Right lobe of liver (tissue), 6 donors: ENCODE results near the gene HRAS. TPM values are rescaled to one million over a fixed set of nuclear protein-coding genes. Genes with fewer than 3 reads are reported as not detected.
"Not testable (repeated sequence)": the region's sequence is repeated elsewhere in the genome, so short reads cannot be mapped to it uniquely, and the experiment has no call there.

Experiments
- ATAC-seq, 4 donors: fragments of 200-7000 bp; cut with Tn5 transposase; one replicate each; pipeline ENCODE4 v1.9.1; 2020; ENCODE audit warnings: mild to moderate bottlenecking in 4 of 4, moderate library complexity in 4 of 4
- DNase-seq, 3 donors: peaks; one replicate each; pipeline ENCODE4 v3.0.0-alpha.2; 2020
- H3K27ac ChIP-seq, 3 donors: fragments of 200-600 bp; one replicate each; pipeline ENCODE4 v1.8.0; 2022
- H3K27me3 ChIP-seq, 2 donors: fragments of 200-600 bp; one replicate each; pipeline ENCODE4 v1.8.0; 2022
- H3K36me3 ChIP-seq, 4 donors: fragments of 200-600 bp; sonication (generic) in 1 of 4; one replicate each; pipeline versions ENCODE4 v1.5.1 to v1.8.0; 2017 to 2022; ENCODE audit warnings: control low read depth in 1 of 4
- H3K4me1 ChIP-seq, 4 donors: fragments of 200-600 bp; sonication (generic) in 1 of 4; one replicate each; pipeline versions ENCODE4 v1.5.1 to v1.8.0; 2017 to 2022; ENCODE audit warnings: control low read depth in 1 of 4
- H3K4me3 ChIP-seq, 3 donors: fragments of 200-600 bp; one replicate each; pipeline ENCODE4 v1.8.0; 2022
- H3K9me3 ChIP-seq, 4 donors: fragments of 200-600 bp; sonication (generic) in 1 of 4; one replicate each; pipeline versions ENCODE4 v1.5.1 to v1.8.0; 2017 to 2022; ENCODE audit warnings: control low read depth in 1 of 4
- POLR2A ChIP-seq: fragments of 450-650 bp; IDR thresholded peaks from one replicate; pipeline ENCODE4 v1.6.1; 2017; ENCODE audit warnings: antibody characterized with exemption, mild to moderate bottlenecking
- WGBS: methylation state at CpG from one replicate; pipeline ENCODE4 v1.1.6; 2018; ENCODE audit warnings: low coverage, low lambda C conversion rate; ENCODE audit not compliant: insufficient coverage; ENCODE audit errors: missing lambda C conversion rate; 5-methylcytosine and 5-hydroxymethylcytosine counted together
- intact Hi-C, 2 donors: fragments of 100-400 bp; cut with DNase I; formaldehyde crosslinking; loops; one replicate each; pipeline versions ENCODE4 v1.11.2 to v1.14.1; 2022
- total RNA-seq, 6 experiments: library from RNA; depleted of rRNA in 2 of 6; stranded (reverse); fragments of >200 nt in 2 of 6; fragmentation: NEBNext Ultra II Directional in 3 of 6; extraction: Animal tissue kit (Norgen Biotek cat#: 25700) in 3 of 6; gene quantifications; one replicate each; pipeline versions ENCODE4 v1.1.0 to v1.2.4, GENCODE V29; 2016 to 2023
- TF ChIP-seq, protein P1 (sequence below), 4 donors: fragments of 200-600 bp in 3 of 4; fragments of 450-650 bp in 1 of 4; IDR thresholded peaks; one replicate each; pipeline versions ENCODE4 v1.5.1 to v1.8.0; 2016 to 2022; ENCODE audit warnings: antibody characterized with exemption in 4 of 4, mild to moderate bottlenecking in 2 of 4
- donor health status: DM: no; HTN: yes; CAD: no.
- donor health status: DM: no; HTN: no; CAD: no.
- donor health status: DM: no; HTN: no; CAD: no.
- donor health status: DM: no; HTN: yes; CAD: no.
- donor health status: DM: no; HTN: yes; CAD: no.

The HRAS gene
- total RNA-seq, 6 experiments from 2014 or later, result 7.6 to 20.9 (median 14.8) TPM

DNA sequence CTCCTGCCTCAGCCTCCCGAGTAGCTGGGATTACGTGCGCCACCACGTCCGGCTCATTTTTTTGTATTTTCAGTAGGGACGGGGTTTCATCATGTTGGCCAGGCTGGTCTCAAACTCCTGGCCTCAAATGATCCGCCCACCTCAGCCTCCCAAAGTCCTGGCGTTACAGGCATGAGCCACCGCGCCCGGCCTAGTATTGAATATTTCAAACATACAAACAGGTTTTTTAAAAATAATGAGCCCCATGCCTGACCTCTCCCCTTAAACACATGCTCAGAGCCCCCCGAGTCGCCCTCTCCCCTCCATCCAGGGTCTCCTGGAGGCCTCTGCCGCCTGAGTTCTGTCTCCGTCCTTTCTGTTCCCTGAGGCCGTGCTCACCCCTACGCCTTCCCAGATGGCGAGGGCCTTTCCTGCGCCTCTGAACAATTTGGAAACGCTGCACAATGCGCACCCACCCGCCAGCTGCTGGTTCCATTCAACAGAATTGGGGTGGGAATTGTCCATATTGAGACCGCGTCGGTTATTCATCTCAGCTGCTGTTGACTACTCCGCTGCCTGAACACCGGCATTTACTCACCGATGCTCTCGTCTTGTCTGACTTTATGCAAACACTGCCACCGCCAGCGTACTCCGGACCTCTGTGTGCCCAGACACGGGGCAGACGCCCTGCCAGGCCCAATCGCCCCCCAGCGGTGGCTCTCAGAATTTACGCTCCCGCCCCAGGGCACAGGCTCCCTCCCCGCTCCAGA, 14.8 kb downstream of the HRAS start:
- H3K4me3 ChIP-seq, result no peak overlapping the region
- WGBS, result 93% methylated on average over 19 of the region's 39 CpGs
- TF ChIP-seq, protein P1, sequence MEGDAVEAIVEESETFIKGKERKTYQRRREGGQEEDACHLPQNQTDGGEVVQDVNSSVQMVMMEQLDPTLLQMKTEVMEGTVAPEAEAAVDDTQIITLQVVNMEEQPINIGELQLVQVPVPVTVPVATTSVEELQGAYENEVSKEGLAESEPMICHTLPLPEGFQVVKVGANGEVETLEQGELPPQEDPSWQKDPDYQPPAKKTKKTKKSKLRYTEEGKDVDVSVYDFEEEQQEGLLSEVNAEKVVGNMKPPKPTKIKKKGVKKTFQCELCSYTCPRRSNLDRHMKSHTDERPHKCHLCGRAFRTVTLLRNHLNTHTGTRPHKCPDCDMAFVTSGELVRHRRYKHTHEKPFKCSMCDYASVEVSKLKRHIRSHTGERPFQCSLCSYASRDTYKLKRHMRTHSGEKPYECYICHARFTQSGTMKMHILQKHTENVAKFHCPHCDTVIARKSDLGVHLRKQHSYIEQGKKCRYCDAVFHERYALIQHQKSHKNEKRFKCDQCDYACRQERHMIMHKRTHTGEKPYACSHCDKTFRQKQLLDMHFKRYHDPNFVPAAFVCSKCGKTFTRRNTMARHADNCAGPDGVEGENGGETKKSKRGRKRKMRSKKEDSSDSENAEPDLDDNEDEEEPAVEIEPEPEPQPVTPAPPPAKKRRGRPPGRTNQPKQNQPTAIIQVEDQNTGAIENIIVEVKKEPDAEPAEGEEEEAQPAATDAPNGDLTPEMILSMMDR (IDR thresholded peaks at IDR 0.05), result peak in 1 of 4 donors; percentile 4
- no peak for TF ChIP-seq POLR2A
- ATAC-seq, result no peak
- H3K27ac ChIP-seq, result no peak overlapping the region
- no peaks in the 10 kb centered on the region for H3K27me3 ChIP-seq
- H3K9me3 ChIP-seq, result no peaks in the 10 kb centered on the region
- intact Hi-C loops, result loop anchor here in 1 of 2 donors (10.0 kb wide), 1 partner anchor 116 kb away; no protein-coding TSS in a partner anchor
- H3K4me1 ChIP-seq, result peaks cover 0 to 5% (median 0%) of the 10 kb centered on the region in 4 donors
- no peak for DNase-seq
- H3K36me3 ChIP-seq, result no peaks in the 10 kb centered on the region

GRCh38 chr11:518463-519202, 16.7 kb downstream of the HRAS start:
- DNase-seq (peak; percentile 86 to 89 (median 86)), ATAC-seq (peak; percentile 97 to 100 (median 98))
- Histone ChIP-seq H3K4me1 (peaks cover 0 to 5% (median 0%) of the 10 kb centered on the region in 4 donors), H3K4me3 (peak overlapping the region in 1 of 3 donors; percentile 29), H3K27me3 (no peaks in the 10 kb centered on the region), H3K9me3 (no peaks in the 10 kb centered on the region), H3K36me3 (no peaks in the 10 kb centered on the region), H3K27ac (peak overlapping the region; percentile 18 to 35 (median 24))
- WGBS, result 36% methylated on average over 15 of the region's 74 CpGs
- TF ChIP-seq, protein P1 (IDR thresholded peaks at IDR 0.05), result peak in 3 of 4 donors; percentile 98 to 100 (median 100)
- peak; percentile 59 for TF ChIP-seq POLR2A
- intact Hi-C loops, result no loop called here

- ATAC-seq, H3K27me3 ChIP-seq, H3K36me3 ChIP-seq, H3K4me1 ChIP-seq, intact Hi-C loops, H3K9me3 ChIP-seq, H3K4me3 ChIP-seq, H3K27ac ChIP-seq: not testable (repeated sequence)
- peak in 1 of 3 donors; percentile 34 for DNase-seq
- 100% methylated on average over 5 of the region's 43 CpGs for WGBS
These were observed 18.3 kb downstream of the HRAS start for GRCh38 chr11:516918-517685.

GRCh38 chr11:516400-516799, 19.0 kb downstream of the HRAS start:
- ATAC-seq (no peak), DNase-seq (no peak)
- no peak overlapping the region for H3K27ac ChIP-seq
- peaks cover 0 to 5% (median 0%) of the 10 kb centered on the region in 4 donors for H3K4me1 ChIP-seq
- no peaks in the 10 kb centered on the region for H3K27me3 ChIP-seq
- H3K36me3 ChIP-seq, result no peaks in the 10 kb centered on the region
- intact Hi-C loops, result no loop called here
- no peaks in the 10 kb centered on the region for H3K9me3 ChIP-seq
- TF ChIP-seq, protein P1 (IDR thresholded peaks at IDR 0.05), result no peak
- no peak for TF ChIP-seq POLR2A
- WGBS, result 93% methylated on average over 4 of the region's 4 CpGs
- no peak overlapping the region for H3K4me3 ChIP-seq
